HG02885 (cell line): ENCODE measurements around the gene SH3BP4.

ENCODE experiments used
- ATAC-seq: cut with Tn5 transposase; IDR thresholded peaks from one replicate; pipeline ENCODE4 v1.9.1; 2021; ENCODE audit warnings: mild to moderate bottlenecking; ENCODE audit not compliant: unreplicated experiment, poor library complexity

Gene SH3BP4

GRCh38 chr2:234945339-234945873, 6.4 kb upstream of the SH3BP4 start:
- no peak for ATAC-seq

DNA sequence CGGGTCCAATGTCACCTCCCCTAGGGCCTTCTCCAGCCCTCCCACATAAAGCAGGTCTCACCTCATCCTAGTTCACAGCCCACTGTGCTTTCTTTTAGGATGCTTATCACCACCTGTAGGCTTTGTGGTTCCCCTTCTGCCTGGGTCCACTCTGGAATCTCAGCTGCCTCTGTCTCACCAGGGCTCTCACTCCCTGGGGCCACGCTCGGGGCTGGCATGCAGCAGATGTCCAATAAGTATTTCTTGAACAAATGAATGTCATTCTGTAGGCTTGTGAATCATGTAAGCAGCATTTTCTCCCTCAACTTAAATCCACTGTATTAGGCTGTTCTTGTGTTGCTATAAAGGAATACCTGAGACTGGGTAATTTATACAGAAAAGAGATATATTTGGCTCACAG, 4.3 kb upstream of the SH3BP4 start:
- no peak for ATAC-seq

GRCh38 chr2:234949762-234950434, 1.9 kb upstream of the SH3BP4 start:
- ATAC-seq: no peak

DNA sequence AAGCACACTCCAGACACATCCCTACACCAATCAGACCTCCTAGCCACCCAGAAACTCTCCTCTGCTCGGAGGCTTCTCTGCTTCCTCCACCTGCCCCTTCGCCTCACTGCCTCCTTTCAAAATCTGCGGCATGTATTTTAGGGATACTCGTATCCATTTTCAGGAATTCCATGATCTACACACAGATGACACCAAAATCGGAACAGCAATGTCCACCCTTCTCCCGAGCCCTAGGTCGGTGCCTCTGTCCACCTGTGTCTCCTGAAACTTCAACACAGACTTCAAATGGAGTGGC, 1.4 kb upstream of the SH3BP4 start:
- ATAC-seq: no peak

GRCh38 chr2:234950730-234951663, 820 bp upstream of the SH3BP4 start:
- ATAC-seq: no peak

- no peak for ATAC-seq
Observed at GRCh38 chr2:234952270-234953115, 676 bp downstream of the SH3BP4 start.

DNA sequence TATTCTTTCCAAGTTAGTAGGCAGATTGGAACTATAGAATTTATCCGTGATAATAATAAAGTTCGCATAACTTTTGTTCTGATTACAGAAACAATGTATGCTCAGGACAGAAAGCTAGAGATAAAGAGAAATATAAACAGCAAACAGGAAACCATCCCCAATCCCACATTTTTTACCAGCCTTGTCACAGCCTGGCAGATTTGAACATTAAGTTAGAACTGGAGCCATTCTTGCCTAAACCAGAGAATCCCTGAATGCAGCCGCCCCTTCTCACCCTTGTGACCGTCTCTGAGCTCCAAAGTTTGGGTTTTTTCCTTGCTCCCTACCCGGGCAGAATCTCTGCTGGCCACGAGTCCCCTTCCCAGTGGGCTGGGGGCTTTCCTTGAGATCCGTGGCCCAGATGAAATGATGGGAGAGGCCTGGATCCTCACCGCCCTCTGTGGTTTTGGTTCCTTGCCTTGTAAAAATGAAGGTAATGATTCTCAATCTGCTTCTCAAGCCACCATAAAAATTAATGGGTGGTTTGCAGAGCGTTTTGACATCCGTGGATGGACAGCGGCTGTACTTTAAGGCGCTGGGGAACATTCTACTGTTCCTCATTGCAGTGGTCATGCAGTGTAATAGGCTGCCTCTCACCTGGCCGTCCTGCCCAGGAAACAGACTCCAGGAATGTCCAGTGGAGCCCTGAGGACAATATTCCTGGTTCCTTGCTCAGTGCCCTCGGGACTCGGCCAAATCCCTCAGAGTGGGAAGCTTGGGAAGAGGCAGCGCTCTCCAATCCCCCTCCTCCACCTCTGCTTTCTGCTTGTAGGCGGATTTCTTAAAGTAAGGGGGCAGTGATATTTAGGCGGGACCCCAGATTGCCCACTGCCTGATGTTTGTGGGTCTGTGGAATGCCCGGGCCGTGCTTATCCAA, 1.6 kb downstream of the SH3BP4 start:
- ATAC-seq: no peak

- ATAC-seq: no peak
Observed at GRCh38 chr2:234954551-234954992, 2.8 kb downstream of the SH3BP4 start.

DNA sequence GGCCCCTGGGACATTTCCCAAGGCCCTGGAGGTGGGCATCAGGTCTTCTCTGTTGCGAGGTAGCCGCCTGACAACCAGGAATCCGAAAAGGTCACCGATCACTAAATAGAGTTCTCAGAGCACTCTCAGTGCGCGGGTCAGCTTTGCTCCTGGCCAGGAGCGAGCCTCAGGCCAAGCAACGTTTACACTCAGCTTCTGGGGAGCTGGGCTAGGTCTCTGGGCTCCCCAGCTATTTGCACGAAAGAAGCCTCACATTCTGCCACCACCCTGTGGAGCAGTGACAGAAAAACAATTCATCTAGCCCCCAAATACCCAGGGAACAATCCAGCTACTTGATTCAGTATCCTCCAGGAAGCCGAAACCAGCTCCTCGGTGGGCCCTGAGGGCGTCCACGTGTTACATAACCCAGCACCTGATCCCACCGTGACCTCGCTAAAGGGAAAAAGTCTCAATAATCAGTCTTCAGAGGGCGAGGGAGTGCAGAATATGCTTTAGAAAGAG, 3.3 kb downstream of the SH3BP4 start:
- ATAC-seq: no peak

DNA sequence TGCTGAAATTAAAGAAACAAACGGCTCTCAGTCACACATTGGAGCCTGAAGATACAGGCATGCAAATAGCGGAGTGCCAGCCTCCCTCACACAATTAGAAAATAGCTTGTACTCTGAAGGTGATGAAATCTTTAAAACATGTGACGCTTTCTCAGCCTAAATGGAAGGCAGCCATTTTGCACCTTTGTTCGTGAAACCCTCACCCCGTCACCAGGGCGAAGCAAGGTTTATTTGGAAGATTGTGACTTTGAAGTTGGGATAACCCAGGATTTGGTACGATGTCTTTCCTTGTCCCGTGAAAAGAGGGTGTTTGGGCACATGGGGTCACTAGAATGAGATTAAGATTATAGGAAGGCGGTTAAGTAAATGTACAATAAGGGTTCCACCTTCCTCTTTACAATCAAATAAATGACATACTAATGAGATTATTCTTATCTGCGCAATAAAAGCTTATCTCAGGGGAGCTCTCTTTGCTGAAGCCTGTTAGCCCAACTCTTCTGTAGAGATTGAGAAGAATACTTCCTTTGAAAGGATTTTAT, 4.2 kb downstream of the SH3BP4 start:
- ATAC-seq: no peak

- no peak for ATAC-seq
Observed at GRCh38 chr2:234957834-234958135, 6.0 kb downstream of the SH3BP4 start.

DNA sequence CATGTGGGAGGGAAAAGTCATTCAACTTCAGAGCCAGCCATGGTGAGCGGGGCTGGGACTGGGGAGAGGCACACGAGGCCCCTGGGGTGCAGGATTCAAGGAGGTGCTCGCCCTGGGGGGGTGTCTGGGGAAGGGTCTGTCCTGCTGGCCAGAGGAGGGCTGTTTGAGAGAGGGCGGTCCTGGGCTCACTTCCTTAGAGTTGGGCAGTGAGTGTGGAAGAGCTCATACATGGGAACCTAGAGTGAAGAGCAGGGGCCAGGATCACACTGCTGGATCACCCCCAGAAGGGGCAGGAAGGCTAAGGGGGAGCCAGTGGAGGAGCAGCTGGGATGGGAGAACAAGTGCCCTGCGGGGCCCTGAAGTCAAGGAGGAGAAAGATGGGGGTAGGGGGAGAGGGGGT, 6.5 kb downstream of the SH3BP4 start:
- no peak for ATAC-seq

GRCh38 chr2:234958746-234959395, 7.1 kb downstream of the SH3BP4 start:
- no peak for ATAC-seq

DNA sequence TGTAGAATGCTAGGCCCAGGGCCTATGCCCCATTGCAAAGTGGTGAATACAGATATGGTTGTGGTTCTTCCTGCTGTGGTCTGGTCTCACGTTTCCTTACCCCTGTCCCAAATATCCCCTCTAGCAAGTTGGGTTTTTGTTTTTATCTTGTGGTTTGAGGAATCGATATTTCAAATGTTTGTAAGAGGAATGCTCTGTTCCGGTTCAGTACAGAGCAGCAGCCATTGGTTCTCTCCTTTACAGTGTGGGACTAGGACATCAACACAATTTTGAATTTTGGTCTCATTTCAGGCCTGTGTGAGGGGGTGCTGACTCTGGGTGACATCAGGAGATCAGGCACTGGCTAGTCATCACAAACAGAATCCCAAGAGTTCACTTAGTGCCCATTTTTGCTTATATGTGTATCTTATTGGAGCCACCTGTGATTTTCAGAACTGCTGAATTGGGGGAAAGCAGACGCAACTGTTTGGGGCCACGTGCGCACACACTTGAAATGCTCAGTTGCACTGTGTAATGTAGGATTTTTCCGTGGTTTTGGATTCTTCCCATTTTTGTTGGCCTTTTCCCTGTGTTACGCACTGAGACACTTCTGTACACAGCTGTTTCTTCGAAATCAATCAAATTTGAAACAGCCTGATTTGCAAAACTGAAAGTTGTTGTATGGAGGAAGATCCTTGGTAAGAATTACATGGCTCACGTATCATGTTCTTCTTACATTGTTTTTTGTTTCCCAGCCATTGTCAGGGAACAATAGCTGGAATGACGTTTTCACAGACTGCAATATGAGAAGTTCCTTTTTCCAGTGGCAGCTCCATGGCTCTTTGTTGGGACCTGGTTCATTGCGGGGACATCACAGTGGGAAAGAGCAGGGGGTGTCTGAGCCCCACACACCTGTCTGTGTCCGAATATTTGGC, 8.6 kb downstream of the SH3BP4 start:
- no peak for ATAC-seq

DNA sequence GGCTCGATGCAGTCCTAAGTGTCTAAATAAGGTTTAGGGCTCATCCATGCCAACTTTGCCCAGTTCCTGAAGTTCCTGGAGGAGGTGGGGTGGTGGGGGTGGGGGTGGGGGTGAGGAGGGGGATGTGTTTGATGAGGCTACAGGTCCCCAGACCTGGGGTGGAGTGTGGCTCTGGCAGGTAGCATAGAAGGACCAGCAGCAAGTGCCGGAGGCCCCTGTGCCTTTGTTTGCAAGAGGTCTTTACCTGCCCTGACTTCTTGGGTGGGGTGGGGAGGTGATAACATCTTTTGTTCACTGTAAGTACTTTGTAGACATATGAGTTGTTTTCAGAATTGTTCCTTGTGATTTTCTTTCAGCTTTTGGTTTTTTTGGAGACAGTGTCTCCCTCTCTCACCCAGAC, 10.0 kb downstream of the SH3BP4 start:
- ATAC-seq: no peak

GRCh38 chr2:234963773-234964615, 12.2 kb downstream of the SH3BP4 start:
- ATAC-seq: no peak
